Raji (cell line): ENCODE results near the gene NOP58.

Experiments used
- POLR2A ChIP-seq: IDR thresholded peaks from 2 replicates; pipeline ENCODE4 v1.6.1; 2011; ENCODE audit warnings: low read depth, low read length, control low read depth; ENCODE audit not compliant: insufficient read depth

NOP58 gene

GRCh38 chr2:202265467-202266277, at the start of gene NOP58:
Gene NOP58, plus strand, starts transcription at chr2:202265763. Its CDS starts 179 bp downstream, at chr2:202265942.
- peak; percentile 98 for TF ChIP-seq POLR2A

GRCh38 chr2:202221873-202222272, 43.7 kb upstream of the NOP58 start:
- TF ChIP-seq POLR2A, result no peak

GRCh38 chr2:202237787-202238233, 27.8 kb upstream of the NOP58 start:
- TF ChIP-seq POLR2A, result no peak

- peak; percentile 92 for TF ChIP-seq POLR2A
These were observed 27.0 kb upstream of the NOP58 start, which contains the start of gene SUMO1 for GRCh38 chr2:202238234-202239197. Gene SUMO1, minus strand, starts transcription at chr2:202238597. Its CDS starts 146 bp downstream, at chr2:202238451.

- no peak for TF ChIP-seq POLR2A
These were observed 15.9 kb upstream of the NOP58 start for GRCh38 chr2:202249521-202250253.

GRCh38 chr2:202251494-202251893, 14.1 kb upstream of the NOP58 start:
- TF ChIP-seq POLR2A, result no peak

GRCh38 chr2:202261531-202261930, 4.0 kb upstream of the NOP58 start:
- no peak for TF ChIP-seq POLR2A

GRCh38 chr2:202267495-202267894, 1.9 kb downstream of the NOP58 start:
- TF ChIP-seq POLR2A, result no peak

GRCh38 chr2:202269585-202269984, 4.0 kb downstream of the NOP58 start:
- TF ChIP-seq POLR2A, result no peak

- no peak for TF ChIP-seq POLR2A
These were observed 4.9 kb downstream of the NOP58 start for GRCh38 chr2:202270487-202270886.

GRCh38 chr2:202278036-202278760, 12.6 kb downstream of the NOP58 start:
- no peak for TF ChIP-seq POLR2A

GRCh38 chr2:202278944-202279343, 13.4 kb downstream of the NOP58 start:
- TF ChIP-seq POLR2A, result no peak

GRCh38 chr2:202286595-202286994, 21.0 kb downstream of the NOP58 start:
- TF ChIP-seq POLR2A, result no peak
